ENCODE data around the gene CXXC5.

The CXXC5 gene

DNA sequence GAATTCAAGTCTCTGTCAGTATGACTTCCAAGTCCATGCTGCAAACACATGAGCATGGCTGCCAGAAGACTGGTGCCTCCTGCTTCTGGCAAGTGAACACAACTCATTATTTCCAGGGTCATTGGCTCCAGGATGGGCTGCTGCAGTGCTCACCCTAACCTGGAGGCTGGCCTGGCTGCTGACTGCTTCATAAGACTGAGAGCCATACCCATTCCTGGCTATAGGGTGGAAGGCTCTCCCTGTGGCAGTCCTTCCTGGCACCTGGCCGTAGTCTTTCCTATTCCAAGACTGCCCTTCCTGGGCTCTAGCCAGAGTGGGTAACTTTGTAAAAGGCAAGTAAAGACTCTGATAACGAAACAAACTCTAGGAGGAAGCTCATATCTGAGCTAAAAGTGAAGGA lies 51.2 kb downstream of the CXXC5 start:
- no peaks in the 10 kb centered on the region for H3K9me3 ChIP-seq (ENCODE audit: control insufficient read depth, insufficient read depth, low read length)
- H3K36me3 ChIP-seq (ENCODE audit: control insufficient read depth, insufficient read depth, low read length), result no peaks in the 10 kb centered on the region
- peaks cover 26% of the 10 kb centered on the region for H3K4me1 ChIP-seq (ENCODE audit: control insufficient read depth, insufficient read depth, low read length)
- H3K27me3 ChIP-seq (ENCODE audit: control insufficient read depth, insufficient read depth, low read length), result no peaks in the 10 kb centered on the region
- H3K9ac ChIP-seq (ENCODE audit: low read depth, low read length), result no peak overlapping the region
- H3K4me3 ChIP-seq (ENCODE audit: low read depth, low read length), result no peak overlapping the region

DNA sequence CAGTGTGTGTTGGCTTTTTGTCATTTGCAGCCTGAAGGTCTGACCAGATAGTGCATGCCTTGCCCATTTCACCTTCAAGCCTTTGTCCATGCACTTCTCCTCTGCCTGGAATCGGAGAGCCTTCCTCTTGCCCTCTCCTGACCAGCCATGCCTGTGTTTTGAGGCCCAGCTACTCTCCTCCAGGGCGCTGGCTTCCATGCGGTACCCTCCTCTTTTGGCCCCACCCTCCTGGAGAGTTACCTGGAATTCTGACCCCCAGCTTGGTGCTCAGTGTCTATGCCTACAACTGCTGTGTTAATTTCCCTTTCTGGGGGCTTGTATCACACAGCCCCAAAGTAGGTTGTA lies 52.5 kb downstream of the CXXC5 start:
- H3K27me3 ChIP-seq (ENCODE audit: control insufficient read depth, insufficient read depth, low read length), result peaks cover 6% of the 10 kb centered on the region
- H3K9ac ChIP-seq (ENCODE audit: low read depth, low read length), result peak overlapping the region; percentile 37
- H3K4me3 ChIP-seq (ENCODE audit: low read depth, low read length), result peak overlapping the region; percentile 30
- peaks cover 26% of the 10 kb centered on the region for H3K4me1 ChIP-seq (ENCODE audit: control insufficient read depth, insufficient read depth, low read length)
- no peaks in the 10 kb centered on the region for H3K9me3 ChIP-seq (ENCODE audit: control insufficient read depth, insufficient read depth, low read length)
- H3K36me3 ChIP-seq (ENCODE audit: control insufficient read depth, insufficient read depth, low read length), result no peaks in the 10 kb centered on the region

DNA sequence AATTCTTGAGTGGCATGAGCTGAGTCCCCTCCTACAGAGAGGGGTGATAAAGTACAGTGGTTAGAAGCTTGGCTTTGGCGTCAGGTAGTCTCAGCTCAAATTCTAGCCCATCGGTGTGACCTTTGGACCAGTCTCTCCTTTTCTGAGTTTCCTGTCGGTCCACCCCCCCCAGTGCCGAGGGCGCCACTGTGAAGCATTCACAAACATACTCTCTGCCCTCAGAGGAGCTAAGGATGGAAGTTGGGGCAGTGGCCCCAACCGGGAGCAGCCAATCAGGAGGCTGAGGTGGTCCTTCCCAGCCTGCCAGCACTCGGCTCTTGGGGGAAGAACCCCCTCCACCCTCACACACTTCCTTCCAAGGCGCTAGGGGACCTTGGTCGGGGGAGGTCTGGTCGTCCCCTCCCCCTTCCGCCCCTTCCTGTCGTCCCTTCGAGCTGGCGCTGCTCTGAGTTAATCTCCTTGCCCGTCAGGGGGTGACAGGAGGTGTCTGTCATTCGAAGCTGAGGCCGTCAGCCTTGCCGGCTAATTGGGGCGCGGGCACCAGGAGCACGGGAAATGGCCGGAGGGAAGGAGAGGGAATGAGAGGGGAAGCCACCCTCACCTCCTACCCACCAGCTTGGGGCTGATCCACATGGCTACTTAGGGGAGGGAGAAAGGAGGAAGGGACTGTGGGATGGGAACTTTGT lies 53.0 kb downstream of the CXXC5 start:
- Histone ChIP-seq H3K36me3 (ENCODE audit: control insufficient read depth, insufficient read depth, low read length) (no peaks in the 10 kb centered on the region), H3K9ac (ENCODE audit: low read depth, low read length) (peak overlapping the region; percentile 37), H3K9me3 (ENCODE audit: control insufficient read depth, insufficient read depth, low read length) (no peaks in the 10 kb centered on the region), H3K4me1 (ENCODE audit: control insufficient read depth, insufficient read depth, low read length) (peaks cover 28% of the 10 kb centered on the region), H3K27me3 (ENCODE audit: control insufficient read depth, insufficient read depth, low read length) (peaks cover 6% of the 10 kb centered on the region), H3K4me3 (ENCODE audit: low read depth, low read length) (peak overlapping the region; percentile 30)

DNA sequence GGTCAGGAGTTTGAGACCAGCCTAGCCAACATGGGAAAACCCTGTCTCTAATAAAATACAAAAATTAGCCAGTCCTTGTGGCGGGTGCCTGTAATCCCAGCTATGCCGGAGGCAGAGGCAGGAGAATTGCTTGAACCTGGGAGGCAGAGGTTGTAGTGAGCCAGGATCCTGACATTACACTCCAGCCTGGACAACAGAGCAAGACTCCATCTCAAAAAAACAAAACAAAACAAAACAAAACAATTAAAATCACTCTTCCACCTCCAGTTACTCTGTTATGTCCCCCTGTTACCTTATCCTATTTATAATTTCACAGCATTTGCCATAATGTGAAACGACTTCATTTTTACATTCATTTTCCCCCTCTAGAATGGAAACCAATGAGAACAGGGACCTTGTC lies 54.4 kb downstream of the CXXC5 start:
- H3K9me3 ChIP-seq (ENCODE audit: control insufficient read depth, insufficient read depth, low read length), result no peaks in the 10 kb centered on the region
- peaks cover 32% of the 10 kb centered on the region for H3K4me1 ChIP-seq (ENCODE audit: control insufficient read depth, insufficient read depth, low read length)
- H3K9ac ChIP-seq (ENCODE audit: low read depth, low read length), result no peak overlapping the region
- no peaks in the 10 kb centered on the region for H3K36me3 ChIP-seq (ENCODE audit: control insufficient read depth, insufficient read depth, low read length)
- peaks cover 6% of the 10 kb centered on the region for H3K27me3 ChIP-seq (ENCODE audit: control insufficient read depth, insufficient read depth, low read length)
- H3K4me3 ChIP-seq (ENCODE audit: low read depth, low read length), result no peak overlapping the region

DNA sequence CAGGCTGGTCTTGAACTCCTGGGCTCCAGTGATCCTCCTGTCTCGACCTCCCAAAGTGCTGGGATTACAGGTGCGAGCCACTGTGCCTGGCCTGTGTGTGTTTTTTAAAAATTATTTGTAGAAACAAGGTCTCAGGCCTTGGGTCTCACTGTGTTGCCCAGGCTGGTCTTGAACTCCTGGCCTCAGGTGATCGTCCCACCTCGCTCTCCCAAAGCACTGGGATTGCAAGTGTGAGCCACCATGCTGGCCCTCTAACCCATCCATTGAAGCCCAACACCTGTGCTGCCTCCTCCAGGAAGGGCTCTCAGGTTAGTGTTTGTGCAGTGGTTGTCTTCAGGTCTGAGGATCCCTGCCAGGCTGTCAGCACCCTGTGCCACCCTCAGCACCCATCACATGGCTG lies 56.6 kb downstream of the CXXC5 start:
- Histone ChIP-seq H3K36me3 (ENCODE audit: control insufficient read depth, insufficient read depth, low read length) (no peaks in the 10 kb centered on the region), H3K9me3 (ENCODE audit: control insufficient read depth, insufficient read depth, low read length) (no peaks in the 10 kb centered on the region), H3K4me1 (ENCODE audit: control insufficient read depth, insufficient read depth, low read length) (peaks cover 32% of the 10 kb centered on the region), H3K9ac (ENCODE audit: low read depth, low read length) (no peak overlapping the region), H3K4me3 (ENCODE audit: low read depth, low read length) (no peak overlapping the region), H3K27me3 (ENCODE audit: control insufficient read depth, insufficient read depth, low read length) (peaks cover 6% of the 10 kb centered on the region)

DNA sequence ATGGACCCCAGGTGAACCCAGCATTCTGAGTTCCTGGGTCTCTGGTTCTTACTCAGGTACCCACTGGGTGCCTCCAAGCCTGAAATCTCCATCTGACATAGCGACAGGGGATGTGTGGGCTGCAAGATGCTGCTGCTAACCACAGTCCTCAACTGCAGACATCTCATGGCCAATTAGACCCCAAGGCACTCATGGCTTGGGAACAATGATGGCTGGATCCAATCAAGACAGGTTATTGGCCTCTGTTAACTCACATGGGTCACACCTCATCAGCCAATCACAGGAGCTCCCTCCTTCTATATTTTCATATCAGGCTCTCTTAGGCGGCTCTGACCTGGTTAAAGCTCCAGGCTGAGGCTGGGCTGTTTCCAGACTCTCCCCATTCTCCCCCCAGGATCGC lies 57.0 kb downstream of the CXXC5 start:
- H3K9ac ChIP-seq (ENCODE audit: low read depth, low read length), result no peak overlapping the region
- H3K36me3 ChIP-seq (ENCODE audit: control insufficient read depth, insufficient read depth, low read length), result no peaks in the 10 kb centered on the region
- H3K4me3 ChIP-seq (ENCODE audit: low read depth, low read length), result no peak overlapping the region
- H3K4me1 ChIP-seq (ENCODE audit: control insufficient read depth, insufficient read depth, low read length), result peaks cover 32% of the 10 kb centered on the region
- no peaks in the 10 kb centered on the region for H3K9me3 ChIP-seq (ENCODE audit: control insufficient read depth, insufficient read depth, low read length)
- peaks cover 6% of the 10 kb centered on the region for H3K27me3 ChIP-seq (ENCODE audit: control insufficient read depth, insufficient read depth, low read length)

DNA sequence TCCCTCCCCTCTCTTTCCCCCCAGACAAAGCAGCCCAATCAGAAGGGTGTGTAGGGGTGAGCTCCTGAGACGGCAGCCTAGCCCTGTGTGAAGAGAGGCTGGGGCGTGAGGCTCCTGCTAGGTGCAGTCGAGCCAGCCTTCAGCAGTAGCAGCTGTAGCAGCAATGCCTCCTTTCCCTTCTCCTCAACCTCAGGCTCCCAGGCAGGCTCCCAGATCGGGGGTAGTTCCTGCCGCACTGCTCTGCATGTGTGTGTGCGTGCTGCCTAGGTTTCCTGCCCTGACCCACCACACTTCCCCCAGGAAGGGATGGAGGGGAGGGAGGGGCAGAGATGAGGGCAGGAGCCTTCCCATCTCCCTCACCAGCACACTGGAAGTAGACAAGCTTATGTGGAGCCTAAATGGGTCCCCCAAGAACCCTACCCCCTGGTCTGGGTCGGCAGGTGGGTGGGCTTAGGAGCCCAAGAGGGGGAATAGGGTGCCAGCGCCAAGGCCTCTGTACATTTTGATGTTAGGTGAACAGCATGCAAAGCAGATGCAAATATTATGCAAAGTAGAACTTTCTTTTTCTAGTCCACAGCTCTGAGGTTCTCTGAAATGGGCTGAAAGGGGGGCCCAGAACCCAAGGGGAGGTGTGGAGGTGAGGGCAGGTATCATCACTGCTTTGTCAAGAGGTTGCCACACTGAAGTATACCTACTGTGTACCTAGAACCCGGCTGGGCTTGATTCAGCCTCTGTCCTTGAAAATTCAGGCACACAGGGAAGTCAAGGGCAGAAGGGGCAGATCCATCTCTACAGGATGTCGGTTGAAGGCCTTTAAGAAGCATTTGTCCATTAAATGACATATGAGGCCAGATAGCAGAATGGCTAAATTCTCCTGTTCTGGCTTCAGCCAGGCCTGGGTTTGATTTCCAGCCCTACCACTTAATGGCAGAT lies 57.8 kb downstream of the CXXC5 start:
- Histone ChIP-seq H3K9ac (ENCODE audit: low read depth, low read length) (no peak overlapping the region), H3K4me3 (ENCODE audit: low read depth, low read length) (no peak overlapping the region), H3K36me3 (ENCODE audit: control insufficient read depth, insufficient read depth, low read length) (no peaks in the 10 kb centered on the region), H3K9me3 (ENCODE audit: control insufficient read depth, insufficient read depth, low read length) (no peaks in the 10 kb centered on the region), H3K27me3 (ENCODE audit: control insufficient read depth, insufficient read depth, low read length) (peaks cover 6% of the 10 kb centered on the region), H3K4me1 (ENCODE audit: control insufficient read depth, insufficient read depth, low read length) (peaks cover 26% of the 10 kb centered on the region)

DNA sequence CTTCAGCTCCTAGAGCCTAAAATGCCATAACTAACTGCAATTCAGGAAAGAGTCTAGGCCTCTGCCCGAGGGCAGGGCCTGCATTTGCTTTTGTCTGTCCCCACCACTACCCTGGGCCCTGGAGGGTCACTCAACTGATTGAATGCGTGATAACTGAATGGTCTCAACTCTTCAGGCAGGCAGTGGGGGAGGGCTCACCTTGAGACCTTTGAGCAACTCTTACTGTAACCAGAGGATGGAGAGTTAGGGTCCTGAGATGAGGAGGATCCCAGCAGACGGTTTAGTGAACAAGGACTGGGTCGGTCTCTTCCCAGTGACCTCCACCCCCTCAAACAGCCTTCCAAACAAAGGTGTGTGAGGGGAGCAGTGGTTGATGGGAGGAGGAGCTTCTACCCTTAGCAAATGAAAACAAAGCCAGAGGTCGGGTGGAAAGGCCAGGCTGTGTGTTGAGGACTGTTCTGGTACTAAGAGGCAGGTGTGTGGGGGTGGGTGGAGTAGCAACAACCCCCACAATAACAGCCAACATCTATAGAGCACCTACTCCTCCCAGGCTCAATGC lies 59.4 kb downstream of the CXXC5 start:
- Histone ChIP-seq H3K4me3 (ENCODE audit: low read depth, low read length) (no peak overlapping the region), H3K36me3 (ENCODE audit: control insufficient read depth, insufficient read depth, low read length) (no peaks in the 10 kb centered on the region), H3K9me3 (ENCODE audit: control insufficient read depth, insufficient read depth, low read length) (no peaks in the 10 kb centered on the region), H3K27me3 (ENCODE audit: control insufficient read depth, insufficient read depth, low read length) (peaks cover 16% of the 10 kb centered on the region), H3K9ac (ENCODE audit: low read depth, low read length) (no peak overlapping the region), H3K4me1 (ENCODE audit: control insufficient read depth, insufficient read depth, low read length) (peaks cover 22% of the 10 kb centered on the region)

DNA sequence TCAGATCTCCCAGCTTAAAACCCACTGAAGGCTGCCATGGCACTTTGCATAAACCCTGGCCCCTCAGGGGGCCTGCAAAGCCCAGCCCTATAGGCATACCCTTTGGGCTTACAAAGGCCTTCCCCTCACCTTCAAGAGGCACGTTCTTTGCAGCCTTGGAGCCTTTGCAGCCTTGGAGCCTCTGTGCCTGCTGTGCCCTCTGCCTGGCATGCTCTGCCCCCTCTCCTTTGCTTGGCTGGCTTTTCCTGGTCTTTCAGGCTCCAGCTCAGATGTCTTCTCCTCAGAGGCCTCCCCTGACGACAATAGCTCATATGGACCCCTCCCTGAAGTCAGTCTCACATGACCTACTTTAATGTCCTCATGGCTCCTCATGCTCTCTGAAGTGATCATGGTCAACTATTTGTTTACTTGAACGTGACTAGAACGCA lies 60.3 kb downstream of the CXXC5 start:
- peaks cover 25% of the 10 kb centered on the region for H3K27me3 ChIP-seq (ENCODE audit: control insufficient read depth, insufficient read depth, low read length)
- H3K9me3 ChIP-seq (ENCODE audit: control insufficient read depth, insufficient read depth, low read length), result no peaks in the 10 kb centered on the region
- no peak overlapping the region for H3K9ac ChIP-seq (ENCODE audit: low read depth, low read length)
- H3K4me3 ChIP-seq (ENCODE audit: low read depth, low read length), result peak overlapping the region; percentile 32
- peaks cover 23% of the 10 kb centered on the region for H3K4me1 ChIP-seq (ENCODE audit: control insufficient read depth, insufficient read depth, low read length)
- H3K36me3 ChIP-seq (ENCODE audit: control insufficient read depth, insufficient read depth, low read length), result no peaks in the 10 kb centered on the region

DNA sequence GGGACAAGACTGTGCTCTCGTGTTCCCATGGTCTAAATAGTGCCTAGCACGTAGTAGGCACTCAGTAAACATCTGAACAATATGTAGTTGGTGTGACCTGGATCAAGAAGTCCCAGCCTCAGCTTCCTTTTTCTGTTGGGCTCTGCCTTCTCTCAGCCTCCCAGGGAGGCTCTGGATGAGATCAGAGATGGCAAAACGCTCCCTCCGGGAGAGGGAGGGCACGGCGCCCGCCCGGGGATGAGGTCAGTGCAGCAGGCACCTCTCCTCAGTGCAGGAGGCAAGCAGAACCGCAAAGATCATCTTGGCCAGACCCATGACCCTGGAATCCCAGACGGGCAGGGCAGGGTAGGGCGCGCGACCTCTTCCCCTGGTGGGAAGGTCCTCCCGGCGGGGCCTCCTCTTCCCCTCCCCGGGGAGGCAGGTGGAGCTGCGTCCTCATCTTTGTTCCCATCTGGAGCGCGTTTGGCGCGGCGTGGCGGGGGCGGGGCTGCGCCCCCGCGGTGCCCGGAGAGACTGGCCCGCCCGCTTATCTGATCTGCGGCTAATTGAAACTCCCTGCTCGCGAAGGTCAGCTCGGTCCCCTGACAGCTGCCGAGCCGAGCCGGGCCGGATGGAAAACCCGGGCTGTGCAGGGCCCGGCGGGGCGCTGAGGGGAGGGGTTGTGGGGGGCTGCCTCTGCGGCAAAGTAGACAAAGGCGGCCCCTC lies 60.9 kb downstream of the CXXC5 start:
- H3K9ac ChIP-seq (ENCODE audit: low read depth, low read length), result no peak overlapping the region
- no peaks in the 10 kb centered on the region for H3K9me3 ChIP-seq (ENCODE audit: control insufficient read depth, insufficient read depth, low read length)
- no peaks in the 10 kb centered on the region for H3K36me3 ChIP-seq (ENCODE audit: control insufficient read depth, insufficient read depth, low read length)
- peaks cover 23% of the 10 kb centered on the region for H3K4me1 ChIP-seq (ENCODE audit: control insufficient read depth, insufficient read depth, low read length)
- H3K4me3 ChIP-seq (ENCODE audit: low read depth, low read length), result peak overlapping the region; percentile 32
- peaks cover 26% of the 10 kb centered on the region for H3K27me3 ChIP-seq (ENCODE audit: control insufficient read depth, insufficient read depth, low read length)

DNA sequence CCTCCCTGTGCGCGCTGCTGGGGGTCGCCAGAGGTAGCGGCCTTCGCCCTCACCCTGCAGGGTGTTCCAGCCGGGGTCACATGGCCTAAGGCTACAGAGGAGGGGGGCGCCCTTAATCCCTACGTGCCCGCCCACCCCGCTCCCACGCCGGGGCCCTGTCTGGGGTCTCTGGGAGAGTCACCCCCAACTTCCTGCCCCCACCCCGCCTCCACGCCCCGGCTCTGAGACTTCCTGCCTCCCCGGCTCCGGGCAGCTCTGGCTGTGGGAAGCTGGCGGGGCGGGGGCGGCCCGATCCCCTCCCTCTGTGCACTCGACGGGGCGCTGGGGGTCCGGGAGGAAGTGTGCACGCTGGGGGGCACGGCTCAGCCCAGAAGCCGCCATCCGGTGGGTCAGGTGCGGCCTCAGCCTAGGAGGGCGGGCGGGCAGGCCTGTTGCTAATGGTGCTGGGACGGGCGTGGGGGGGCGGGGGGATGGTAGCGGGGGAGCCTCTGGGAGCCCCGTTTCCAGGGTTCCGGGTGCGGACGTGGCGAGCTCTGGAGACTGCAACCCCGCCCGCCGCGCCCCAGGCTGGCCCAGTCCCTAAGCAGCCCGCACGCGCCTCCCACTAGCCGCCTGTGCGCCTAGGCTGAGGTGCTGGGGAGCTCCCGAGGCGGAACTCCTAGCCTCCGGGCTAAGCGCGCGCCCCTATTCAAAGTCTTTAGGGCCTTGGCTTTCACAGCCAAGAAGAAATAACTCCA lies 61.6 kb downstream of the CXXC5 start:
- Histone ChIP-seq H3K27me3 (ENCODE audit: control insufficient read depth, insufficient read depth, low read length) (peaks cover 26% of the 10 kb centered on the region), H3K9me3 (ENCODE audit: control insufficient read depth, insufficient read depth, low read length) (no peaks in the 10 kb centered on the region), H3K4me1 (ENCODE audit: control insufficient read depth, insufficient read depth, low read length) (peaks cover 23% of the 10 kb centered on the region), H3K4me3 (ENCODE audit: low read depth, low read length) (peak overlapping the region; percentile 66), H3K9ac (ENCODE audit: low read depth, low read length) (no peak overlapping the region), H3K36me3 (ENCODE audit: control insufficient read depth, insufficient read depth, low read length) (no peaks in the 10 kb centered on the region)
